Erythroblast (primary cell): ENCODE measurements around the gene OCA2.

ENCODE experiments used
- GATA1 ChIP-seq: IDR thresholded peaks from 2 replicates; pipeline ENCODE4 v1.6.1; 2011; ENCODE audit warnings: low read depth, mild to moderate bottlenecking, control low read depth, low read length, moderate library complexity
- POLR2A ChIP-seq: IDR thresholded peaks from 2 replicates; pipeline ENCODE4 v1.6.1; 2011; ENCODE audit warnings: mild to moderate bottlenecking, low read length

GRCh38 chr15:28118083-28118482 lies 19.0 kb upstream of the OCA2 start:
- TF ChIP-seq POLR2A (no peak), GATA1 (no peak)
